ENCODE results near the gene ANAPC13.

The ANAPC13 gene

GRCh38 chr3:134448664-134449063 is 37.1 kb downstream of the ANAPC13 start:
- Histone ChIP-seq H3K36me3 (replicated peaks) (no peaks in the 10 kb centered on the region), H3K27ac (no peak overlapping the region), H3K27me3 (replicated peaks) (no peaks in the 10 kb centered on the region), H3K4me3 (ENCODE audit: low read depth, low read length) (no peak overlapping the region)
- DNase-seq = no peak
- TF ChIP-seq CTCF (IDR thresholded peaks at IDR 0.05; ENCODE audit: low read depth, low read length, missing control alignments) = no peak
- in situ Hi-C loops (cut with HindIII; ENCODE audit: low pct_ligation_motif_present, low sequenced_read_pairs) = no loop called here

- Histone ChIP-seq H3K27me3 (replicated peaks) (no peaks in the 10 kb centered on the region), H3K27ac (peak overlapping the region; percentile 11), H3K4me3 (ENCODE audit: low read depth, low read length) (no peak overlapping the region), H3K36me3 (replicated peaks) (no peaks in the 10 kb centered on the region)
- no peak for DNase-seq
- in situ Hi-C loops (cut with HindIII; ENCODE audit: low pct_ligation_motif_present, low sequenced_read_pairs) = no loop called here
- no peak for TF ChIP-seq CTCF (IDR thresholded peaks at IDR 0.05; ENCODE audit: low read depth, low read length, missing control alignments)
Measured at GRCh38 chr3:134447351-134447750, 38.4 kb downstream of the ANAPC13 start.

GRCh38 chr3:134446800-134447199 is 39.0 kb downstream of the ANAPC13 start:
- Histone ChIP-seq H3K36me3 (replicated peaks) (no peaks in the 10 kb centered on the region), H3K27ac (peak overlapping the region; percentile 59), H3K4me3 (ENCODE audit: low read depth, low read length) (no peak overlapping the region), H3K27me3 (replicated peaks) (no peaks in the 10 kb centered on the region)
- no peak for DNase-seq
- TF ChIP-seq CTCF (IDR thresholded peaks at IDR 0.05; ENCODE audit: low read depth, low read length, missing control alignments) = no peak
- in situ Hi-C loops (cut with HindIII; ENCODE audit: low pct_ligation_motif_present, low sequenced_read_pairs) = no loop called here

- in situ Hi-C loops (cut with HindIII; ENCODE audit: low pct_ligation_motif_present, low sequenced_read_pairs) = no loop called here
- DNase-seq = peak; percentile 76
- peak overlapping the region; percentile 59 for H3K27ac ChIP-seq
- H3K36me3 ChIP-seq (replicated peaks) = no peaks in the 10 kb centered on the region
- no peaks in the 10 kb centered on the region for H3K27me3 ChIP-seq (replicated peaks)
- no peak overlapping the region for H3K4me3 ChIP-seq (ENCODE audit: low read depth, low read length)
- TF ChIP-seq CTCF (IDR thresholded peaks at IDR 0.05; ENCODE audit: low read depth, low read length, missing control alignments) = no peak
Measured at GRCh38 chr3:134445636-134446035, 40.1 kb downstream of the ANAPC13 start.

GRCh38 chr3:134445095-134445494 is 40.7 kb downstream of the ANAPC13 start:
- in situ Hi-C loops (cut with HindIII; ENCODE audit: low pct_ligation_motif_present, low sequenced_read_pairs) = no loop called here
- Histone ChIP-seq H3K27ac (peak overlapping the region; percentile 59), H3K27me3 (replicated peaks) (no peaks in the 10 kb centered on the region), H3K4me3 (ENCODE audit: low read depth, low read length) (no peak overlapping the region), H3K36me3 (replicated peaks) (no peaks in the 10 kb centered on the region)
- no peak for DNase-seq
- TF ChIP-seq CTCF (IDR thresholded peaks at IDR 0.05; ENCODE audit: low read depth, low read length, missing control alignments) = no peak

- in situ Hi-C loops (cut with HindIII; ENCODE audit: low pct_ligation_motif_present, low sequenced_read_pairs) = no loop called here
Measured at GRCh38 chr3:134441821-134442220, 44.0 kb downstream of the ANAPC13 start.

More at GRCh38 chr3:134441821-134442220, 44.0 kb downstream of the ANAPC13 start:
- H3K27ac ChIP-seq = no peak overlapping the region
- no peak for DNase-seq
- no peak for TF ChIP-seq CTCF (IDR thresholded peaks at IDR 0.05; ENCODE audit: low read depth, low read length, missing control alignments)
- H3K4me3 ChIP-seq (ENCODE audit: low read depth, low read length) = no peak overlapping the region
- H3K36me3 ChIP-seq (replicated peaks) = no peaks in the 10 kb centered on the region
- H3K27me3 ChIP-seq (replicated peaks) = no peaks in the 10 kb centered on the region
